DND-41 (cell line): ENCODE data around the gene CHRDL1.

Experiments
- ATAC-seq: fragments of 200-7000 bp; cut with Tn5 transposase; 3 replicates; pipeline ENCODE4 v1.9.1; 2021; ENCODE audit warnings: low read depth; ENCODE audit not compliant: insufficient read depth
- DNase-seq: peaks from one replicate; pipeline ENCODE4 v3.0.0-alpha.2; 2020
- H2AFZ ChIP-seq: 2 replicates; pipeline ENCODE4 v1.6.0; 2012; ENCODE audit warnings: low read depth, low read length
- H3K27ac ChIP-seq: 2 replicates; pipeline ENCODE4 v1.5.1; 2012; ENCODE audit warnings: low read length, inconsistent platforms
- H3K27me3 ChIP-seq: fragments of 200-600 bp; sonication (generic); 2 replicates; pipeline ENCODE4 v1.6.0; 2012; ENCODE audit warnings: low read length, mild to moderate bottlenecking, inconsistent platforms; ENCODE audit not compliant: insufficient read depth, poor library complexity
- H3K36me3 ChIP-seq: 2 replicates; pipeline ENCODE4 v1.5.1; 2012; ENCODE audit warnings: low read length, inconsistent platforms; ENCODE audit not compliant: insufficient read depth
- H3K4me1 ChIP-seq: 2 replicates; pipeline ENCODE4 v1.5.1; 2012; ENCODE audit warnings: mild to moderate bottlenecking, low read length; ENCODE audit not compliant: insufficient read depth
- H3K4me2 ChIP-seq: 2 replicates; pipeline ENCODE4 v1.6.0; 2012; ENCODE audit warnings: mild to moderate bottlenecking, moderate library complexity, low read length, inconsistent platforms; ENCODE audit not compliant: insufficient read depth
- H3K4me3 ChIP-seq, 2 experiments: fragments of 200-600 bp in 1 of 2; shearing (Covaris generic) in 1 of 2; 2 replicates each; pipeline ENCODE4 v1.5.1; 2012 to 2016; ENCODE audit warnings: inconsistent platforms in 2 of 2, low read length in 2 of 2, mild to moderate bottlenecking in 2 of 2, low read depth in 1 of 2, moderate library complexity in 1 of 2
- H3K79me2 ChIP-seq: 2 replicates; pipeline ENCODE4 v1.6.0; 2012; ENCODE audit warnings: low read length, inconsistent platforms; ENCODE audit not compliant: insufficient read depth
- H3K9ac ChIP-seq: 2 replicates; pipeline ENCODE4 v1.6.0; 2012; ENCODE audit warnings: low read depth, mild to moderate bottlenecking, inconsistent platforms, low read length, moderate library complexity
- H3K9me3 ChIP-seq: 2 replicates; pipeline ENCODE4 v1.5.1; 2012; ENCODE audit warnings: low read length, moderate library complexity, mild to moderate bottlenecking, inconsistent platforms; ENCODE audit not compliant: insufficient read depth, severe bottlenecking
- H4K20me1 ChIP-seq: 2 replicates; pipeline ENCODE4 v1.6.0; 2012; ENCODE audit warnings: low read length; ENCODE audit not compliant: insufficient read depth
- CTCF ChIP-seq: IDR thresholded peaks from 2 replicates; pipeline ENCODE4 v1.5.1; 2012; ENCODE audit warnings: borderline replicate concordance, low read length, moderate library complexity, mild to moderate bottlenecking; ENCODE audit not compliant: poor library complexity, severe bottlenecking; ENCODE audit errors: extremely low read depth
- EZH2 ChIP-seq: IDR thresholded peaks from 3 replicates; pipeline ENCODE4 v1.6.1; 2012; ENCODE audit warnings: borderline replicate concordance, low read depth, mild to moderate bottlenecking, moderate library complexity, low read length, inconsistent platforms; ENCODE audit not compliant: severe bottlenecking

The CHRDL1 gene

DNA sequence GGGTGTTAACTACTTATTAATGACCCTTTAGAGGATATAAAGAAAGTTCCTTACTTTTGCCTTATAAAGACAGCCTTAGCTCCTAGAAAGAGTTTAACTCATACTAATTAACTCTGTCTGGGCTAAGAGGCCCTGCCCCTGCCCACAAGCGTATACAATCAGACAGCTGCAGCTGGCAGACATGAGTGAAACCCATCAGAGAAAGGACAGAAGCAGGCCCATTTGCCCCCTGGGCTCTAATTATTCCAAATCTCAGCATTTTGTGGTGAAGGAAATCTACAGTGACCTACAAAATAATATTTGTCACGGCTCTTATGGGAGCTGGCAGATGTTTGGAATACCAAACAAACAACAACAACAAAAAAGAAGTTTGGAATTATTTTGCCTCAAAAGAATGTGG, 71.8 kb downstream of the CHRDL1 start:
- no peak overlapping the region for H3K4me2 ChIP-seq
- TF ChIP-seq EZH2 (no peak), CTCF (no peak)

GRCh38 chrX:110722135-110722534, 73.5 kb downstream of the CHRDL1 start:
- no peaks in the 10 kb centered on the region for H3K9me3 ChIP-seq
- H3K36me3 ChIP-seq, result no peaks in the 10 kb centered on the region
- ATAC-seq, result no peak

More for the DNA sequence above, 71.8 kb downstream of the CHRDL1 start:
- ATAC-seq (no peak), DNase-seq (no peak)
- Histone ChIP-seq H3K27me3 (no peaks in the 10 kb centered on the region), H3K79me2 (no peaks in the 10 kb centered on the region), H3K9ac (no peak overlapping the region), H3K4me1 (no peaks in the 10 kb centered on the region), H3K36me3 (no peaks in the 10 kb centered on the region), H2AFZ (no peak overlapping the region), H3K4me3 (no peak overlapping the region), H3K9me3 (no peaks in the 10 kb centered on the region), H4K20me1 (no peaks in the 10 kb centered on the region), H3K27ac (no peak overlapping the region)

DNA sequence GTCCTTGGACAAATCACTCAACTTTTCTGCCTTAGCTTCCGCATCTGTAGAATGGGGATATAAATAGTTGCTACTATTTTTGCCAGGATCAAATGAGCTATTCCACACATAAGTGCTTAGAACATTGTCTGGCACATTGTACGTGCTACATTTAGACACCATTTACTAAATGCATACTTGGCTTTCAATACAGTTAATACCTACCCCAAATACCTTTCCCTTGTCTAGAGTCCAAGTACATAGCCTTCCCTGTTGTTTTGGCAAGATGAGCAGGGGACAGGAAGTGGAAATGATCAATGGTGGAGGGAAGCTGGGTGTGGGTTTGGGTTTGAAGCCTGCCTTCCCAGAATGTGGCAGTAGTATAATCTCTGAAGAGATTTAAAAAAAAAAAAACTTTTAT, 82.0 kb downstream of the CHRDL1 start:
- H3K4me2 ChIP-seq, result no peak overlapping the region

More at GRCh38 chrX:110722135-110722534, 73.5 kb downstream of the CHRDL1 start:
- Histone ChIP-seq H3K4me1 (no peaks in the 10 kb centered on the region), H4K20me1 (no peaks in the 10 kb centered on the region), H3K9ac (no peak overlapping the region), H3K4me2 (no peak overlapping the region), H3K4me3 (no peak overlapping the region), H3K79me2 (no peaks in the 10 kb centered on the region), H2AFZ (no peak overlapping the region), H3K27ac (no peak overlapping the region), H3K27me3 (no peaks in the 10 kb centered on the region)
- no peak for DNase-seq
- no peak for TF ChIP-seq EZH2
- no peak for TF ChIP-seq CTCF

More for the DNA sequence above, 82.0 kb downstream of the CHRDL1 start:
- Histone ChIP-seq H3K27me3 (no peaks in the 10 kb centered on the region), H3K79me2 (no peaks in the 10 kb centered on the region), H4K20me1 (no peaks in the 10 kb centered on the region), H3K4me1 (no peaks in the 10 kb centered on the region), H3K36me3 (no peaks in the 10 kb centered on the region), H3K9ac (no peak overlapping the region), H3K27ac (no peak overlapping the region), H3K4me3 (no peak overlapping the region), H3K9me3 (no peaks in the 10 kb centered on the region), H2AFZ (no peak overlapping the region)
- ATAC-seq, result no peak
- no peak for DNase-seq
- TF ChIP-seq CTCF (no peak), EZH2 (no peak)
